ENCODE data around the gene CWF19L1. TPM values are rescaled to one million over a fixed set of nuclear protein-coding genes. Genes with fewer than 3 reads are reported as not detected.
A peak's percentile ranks its signal among the peaks of the same experiment; 100 is the strongest.
"Not testable (repeated sequence)": the region's sequence is repeated elsewhere in the genome, so short reads cannot be mapped to it uniquely, and the experiment has no call there.

CWF19L1 gene
- total and polyA plus RNA-seq, 2 of the 13 experiments (the other 11 are each of a cell fraction or from before 2014, with no cell fraction given) = 13.6 to 42.1 TPM

DNA sequence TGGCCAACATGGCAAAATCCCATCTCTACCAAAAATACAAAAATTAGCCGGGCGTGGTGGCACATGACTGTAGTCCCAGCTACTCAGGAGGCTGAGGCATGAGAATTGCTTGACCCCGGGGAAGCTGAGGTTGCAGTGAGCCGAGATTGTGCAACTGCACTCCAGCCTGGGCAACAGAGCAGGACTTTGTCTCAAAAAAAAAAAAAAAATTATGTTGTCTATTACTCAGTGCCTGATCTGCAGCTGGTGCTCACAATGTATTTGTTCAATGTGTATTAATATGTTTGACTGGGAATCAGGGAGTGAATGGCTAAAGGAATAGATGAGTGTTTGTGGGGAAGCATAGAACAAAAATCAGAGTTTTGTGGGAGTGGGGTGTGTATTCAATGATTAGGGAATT, 24.9 kb upstream of the CWF19L1 start (continued):
- peak; percentile 88 for TF ChIP-seq CEBPB (IDR thresholded peaks at IDR 0.05; ENCODE audit: borderline replicate concordance, low read depth, low read length)
- peak; percentile 25; the same call in 1 of the 2 replicates for TF ChIP-seq FOXJ3 (CRISPR knock-in tag; IDR thresholded peaks at IDR 0.05; ENCODE audit: borderline replicate concordance)
- peak; percentile 49; the same call in 1 of the 2 replicates for TF ChIP-seq RXRA (CRISPR knock-in tag; IDR thresholded peaks at IDR 0.05)
- TF ChIP-seq GFI1 (CRISPR knock-in tag; IDR thresholded peaks at IDR 0.05; ENCODE audit: borderline replicate concordance) = peak; percentile 78
- TF ChIP-seq EP300 (IDR thresholded peaks at IDR 0.05; ENCODE audit: low read depth in 2 of 2, low read length in 2 of 2) = 0 out of 4 replicates have a peak, but pooled peaks of 1 of the 2 experiments have one; percentile 20
- TF ChIP-seq EP300 (CRISPR knock-in tag; IDR thresholded peaks at IDR 0.05; ENCODE audit: borderline replicate concordance) = not testable (repeated sequence)
- TF ChIP-seq FOXA3 (CRISPR knock-in tag; IDR thresholded peaks at IDR 0.05) = 0 out of 2 replicates have a peak, but pooled peaks have one; percentile 15
- TF ChIP-seq, protein P1, sequence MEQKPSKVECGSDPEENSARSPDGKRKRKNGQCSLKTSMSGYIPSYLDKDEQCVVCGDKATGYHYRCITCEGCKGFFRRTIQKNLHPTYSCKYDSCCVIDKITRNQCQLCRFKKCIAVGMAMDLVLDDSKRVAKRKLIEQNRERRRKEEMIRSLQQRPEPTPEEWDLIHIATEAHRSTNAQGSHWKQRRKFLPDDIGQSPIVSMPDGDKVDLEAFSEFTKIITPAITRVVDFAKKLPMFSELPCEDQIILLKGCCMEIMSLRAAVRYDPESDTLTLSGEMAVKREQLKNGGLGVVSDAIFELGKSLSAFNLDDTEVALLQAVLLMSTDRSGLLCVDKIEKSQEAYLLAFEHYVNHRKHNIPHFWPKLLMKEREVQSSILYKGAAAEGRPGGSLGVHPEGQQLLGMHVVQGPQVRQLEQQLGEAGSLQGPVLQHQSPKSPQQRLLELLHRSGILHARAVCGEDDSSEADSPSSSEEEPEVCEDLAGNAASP (CRISPR knock-in tag; IDR thresholded peaks at IDR 0.05; ENCODE audit: borderline replicate concordance) = peak; percentile 49; the same call in 1 of the 2 replicates
- TF ChIP-seq RXRB (CRISPR knock-in tag; IDR thresholded peaks at IDR 0.05; ENCODE audit: borderline replicate concordance) = peak; percentile 79
- peak; percentile 71; the same call in 1 of the 2 replicates for TF ChIP-seq PHF21A (CRISPR knock-in tag; IDR thresholded peaks at IDR 0.05)
- peak; percentile 58; the same call in 1 of the 2 replicates for TF ChIP-seq HMG20A (CRISPR knock-in tag; IDR thresholded peaks at IDR 0.05; ENCODE audit: borderline replicate concordance)
- peak; percentile 98 for TF ChIP-seq ZNF362 (CRISPR knock-in tag; IDR thresholded peaks at IDR 0.05; ENCODE audit: borderline replicate concordance)

All from HepG2 (cell line).